HepG2 (cell line): ENCODE data around the gene ASCC2. TPM values are rescaled to one million over a fixed set of nuclear protein-coding genes. Genes with fewer than 3 reads are reported as not detected.

Experiments used
- ASH2L ChIP-seq: fragments of 300-600, 200-600 bp; sonication (generic); IDR thresholded peaks from 2 replicates; pipeline ENCODE4 v1.7.0; 2017; ENCODE audit warnings: low read depth, mild to moderate bottlenecking, moderate library complexity, mixed read lengths, low read length; ENCODE audit not compliant: insufficient read length
- CEBPB ChIP-seq: IDR thresholded peaks from 2 replicates; pipeline ENCODE4 v1.6.1; 2011; ENCODE audit warnings: low read depth, low read length, improper control_type of control experiment, borderline replicate concordance
- CREB1 ChIP-seq, 2 experiments: fragments of 450-650 bp in 1 of 2; IDR thresholded peaks; 2 replicates each; pipeline ENCODE4 v1.6.1; 2016 to 2017; ENCODE audit warnings: control low read depth in 1 of 2, mild to moderate bottlenecking in 1 of 2, missing compliant biosample characterization in 1 of 2, missing genetic modification characterization in 1 of 2
- CTCF ChIP-seq: sonication (generic); formaldehyde crosslinking; IDR thresholded peaks from 2 replicates; pipeline ENCODE4 v1.5.0; 2020; ENCODE audit warnings: mild to moderate bottlenecking, missing genetic modification reagents, moderate library complexity
- FOXA3 ChIP-seq: IDR thresholded peaks from 2 replicates; pipeline ENCODE4 v1.6.1; 2016; ENCODE audit warnings: missing genetic modification reagents, missing compliant biosample characterization
- GFI1 ChIP-seq: sonication (generic); formaldehyde crosslinking; IDR thresholded peaks from 2 replicates; pipeline ENCODE4 v1.5.0; 2020; ENCODE audit warnings: missing genetic modification reagents, mild to moderate bottlenecking, borderline replicate concordance
- GTF3A ChIP-seq: sonication (generic); formaldehyde crosslinking; conservative IDR thresholded peaks from 2 replicates; pipeline ENCODE4 v1.4.0; 2020; ENCODE audit warnings: mild to moderate bottlenecking, missing genetic modification reagents
- HMG20B ChIP-seq: conservative IDR thresholded peaks from 2 replicates; pipeline ENCODE4 v1.6.1; 2016; ENCODE audit warnings: missing genetic modification reagents, missing compliant biosample characterization
- KLF12 ChIP-seq: sonication (generic); formaldehyde crosslinking; IDR thresholded peaks from 2 replicates; pipeline ENCODE4 v1.4.0; 2020; ENCODE audit warnings: missing genetic modification reagents, borderline replicate concordance
- MXD4 ChIP-seq: IDR thresholded peaks from 2 replicates; pipeline ENCODE4 v1.6.1; 2016; ENCODE audit warnings: mild to moderate bottlenecking, missing biosample characterization, missing genetic modification reagents
- PCBP1 ChIP-seq: fragments of 200-400 bp; formaldehyde crosslinking; IDR thresholded peaks from 2 replicates; pipeline ENCODE4 v1.6.1; 2017; ENCODE audit warnings: mild to moderate bottlenecking, low read depth, low read length, borderline replicate concordance
- SIN3B ChIP-seq: fragments of 150-350 bp; IDR thresholded peaks from 2 replicates; pipeline ENCODE4 v1.6.1; 2014; ENCODE audit warnings: low read length
- SOX13 ChIP-seq, 3 experiments: fragments of 450-650 bp in 1 of 3; sonication (generic) in 1 of 3; formaldehyde crosslinking in 1 of 3; IDR thresholded peaks in 2 of 3; conservative IDR thresholded peaks in 1 of 3; 2 replicates each; pipeline versions ENCODE4 v1.5.0 to v1.6.1; 2016 to 2020; ENCODE audit warnings: antibody characterized with exemption in 1 of 3, mild to moderate bottlenecking in 1 of 3, missing compliant biosample characterization in 1 of 3, missing genetic modification reagents in 1 of 3, moderate library complexity in 1 of 3
- TARDBP ChIP-seq: sonication (generic); formaldehyde crosslinking; IDR thresholded peaks from 2 replicates; pipeline ENCODE4 v1.8.0; 2022; ENCODE audit warnings: mild to moderate bottlenecking, missing genetic modification reagents
- TBP ChIP-seq: sonication (generic); formaldehyde crosslinking; IDR thresholded peaks from 2 replicates; pipeline ENCODE4 v1.5.0; 2020; ENCODE audit warnings: missing genetic modification reagents
- YY1 ChIP-seq: IDR thresholded peaks from 2 replicates; pipeline ENCODE4 v1.6.1; 2011; ENCODE audit warnings: low read length, low read depth, moderate library complexity, mild to moderate bottlenecking; ENCODE audit not compliant: insufficient read depth, insufficient replicate concordance
- ZBTB38 ChIP-seq: sonication (generic); formaldehyde crosslinking; IDR thresholded peaks from 2 replicates; pipeline ENCODE4 v1.5.1; 2020; ENCODE audit warnings: mild to moderate bottlenecking, missing genetic modification reagents
- ZHX1 ChIP-seq: sonication (generic); formaldehyde crosslinking; IDR thresholded peaks from 2 replicates; pipeline ENCODE4 v1.8.1; 2022; ENCODE audit warnings: low read depth, mild to moderate bottlenecking, missing genetic modification reagents
- ZMYM4 ChIP-seq: sonication (generic); formaldehyde crosslinking; IDR thresholded peaks from 2 replicates; pipeline ENCODE4 v1.8.1; 2023; ENCODE audit warnings: mild to moderate bottlenecking, missing genetic modification reagents
- ZNF552 ChIP-seq: sonication (generic); formaldehyde crosslinking; IDR thresholded peaks from 2 replicates; pipeline ENCODE4 v1.9.0; 2022; ENCODE audit warnings: missing genetic modification reagents, mild to moderate bottlenecking, borderline replicate concordance
- ZNF569 ChIP-seq: sonication (generic); formaldehyde crosslinking; IDR thresholded peaks from 2 replicates; pipeline ENCODE4 v1.5.0; 2020; ENCODE audit warnings: mild to moderate bottlenecking, missing genetic modification reagents, moderate library complexity, borderline replicate concordance
- ZNF678 ChIP-seq: sonication (generic); formaldehyde crosslinking; IDR thresholded peaks from 2 replicates; pipeline ENCODE4 v1.4.0; 2020; ENCODE audit warnings: mild to moderate bottlenecking, missing genetic modification reagents
- ZNF790 ChIP-seq: sonication (generic); formaldehyde crosslinking; IDR thresholded peaks from 2 replicates; pipeline ENCODE4 v1.8.0; 2022; ENCODE audit warnings: missing genetic modification reagents, mild to moderate bottlenecking, borderline replicate concordance
- polyA plus RNA-seq, 8 experiments: library from polyadenylated mRNA; depleted of rRNA in 3 of 8; stranded (reverse) in 7 of 8; unstranded in 1 of 8; fragments of >200 nt; fragmentation: Illumina TruSeq in 4 of 8; extraction: Trizol in 4 of 8; gene quantifications; 2 replicates each; pipeline versions ENCODE4 v1.2.1 to v1.2.3, GENCODE V29; 2011 to 2016; ENCODE audit warnings: low read depth in 4 of 8, missing spikeins in 1 of 8, mixed read lengths in 1 of 8; ENCODE audit not compliant: insufficient read depth in 1 of 8
- total RNA-seq, 5 experiments: library from RNA; depleted of rRNA; stranded (reverse); fragments of >200 nt; fragmentation: Illumina TruSeq; extraction: Trizol; gene quantifications; 2 replicates each; pipeline ENCODE4 v1.2.3, GENCODE V29; 2016; ENCODE audit warnings: low read depth in 1 of 5

ASCC2 gene
- total and polyA plus RNA-seq, 2 of the 13 experiments (the other 11 are each of a cell fraction or from before 2014, with no cell fraction given) = 26.2 to 26.3 TPM

- TF ChIP-seq CREB1 (IDR thresholded peaks at IDR 0.05) (peak; percentile 16; the same call in 1 of the 2 replicates), CREB1 (CRISPR knock-in tag; IDR thresholded peaks at IDR 0.05) (0 out of 2 replicates have a peak, but pooled peaks have one; percentile 58), FOXA3 (CRISPR knock-in tag) (0 out of 2 replicates have a peak, but pooled peaks have one; percentile 18), CEBPB (peak; percentile 28; the same call in 1 of the 2 replicates), GTF3A (CRISPR knock-in tag) (0 out of 2 replicates have a peak, but pooled peaks have one; percentile 16), ZNF569 (0 out of 2 replicates have a peak, but pooled peaks have one; percentile 30), ZMYM4 (CRISPR knock-in tag) (0 out of 2 replicates have a peak, but pooled peaks have one; percentile 30), YY1 (peak; percentile 94), TARDBP (CRISPR knock-in tag) (peak; percentile 47; the same call in 1 of the 2 replicates), CTCF (CRISPR knock-in tag) (no peak), TBP (CRISPR knock-in tag) (no peak), SIN3B (no peak), ZBTB38 (CRISPR knock-in tag) (peak; percentile 58), SOX13 (IDR thresholded peaks at IDR 0.05) (no peak), SOX13 (CRISPR knock-in tag; conservative IDR thresholded peaks at IDR 0.05 in 1 of 2, IDR thresholded peaks at IDR 0.05 in 1 of 2) (0 out of 4 replicates have a peak, but pooled peaks of 1 of the 2 experiments have one; percentile 4), ZHX1 (0 out of 2 replicates have a peak, but pooled peaks have one; percentile 74), HMG20B (CRISPR knock-in tag) (0 out of 2 replicates have a peak, but pooled peaks have one; percentile 7), ASH2L (peak; percentile 51), KLF12 (CRISPR knock-in tag) (peak; percentile 61), MXD4 (0 out of 2 replicates have a peak, but pooled peaks have one; percentile 7), ZNF678 (0 out of 2 replicates have a peak, but pooled peaks have one; percentile 34), ZNF552 (CRISPR knock-in tag) (0 out of 2 replicates have a peak, but pooled peaks have one; percentile 16), ZNF790 (CRISPR knock-in tag) (no peak), PCBP1 (no peak), GFI1 (CRISPR knock-in tag) (0 out of 2 replicates have a peak, but pooled peaks have one; percentile 36)
Measured at GRCh38 chr22:29767171-29768051, 70.7 kb downstream of the ASCC2 start, which contains the start of gene UQCR10 (continued).
